H1 (cell line): ENCODE data around the gene ZNF358. TPM values are rescaled to one million over a fixed set of nuclear protein-coding genes. Genes with fewer than 3 reads are reported as not detected.

Experiments used
- BACH1 ChIP-seq: IDR thresholded peaks from 2 replicates; pipeline ENCODE4 v1.6.1; 2012; ENCODE audit warnings: low read length, improper control_type of control experiment
- BRCA1 ChIP-seq: IDR thresholded peaks from 2 replicates; pipeline ENCODE4 v1.6.1; 2012; ENCODE audit warnings: low read depth, low read length, improper control_type of control experiment
- CBX8 ChIP-seq: fragments of 300-800, 300-1000 bp; sonication (generic); IDR thresholded peaks from 2 replicates; pipeline ENCODE4 v1.7.1; 2016; ENCODE audit warnings: low read depth, low read length, borderline replicate concordance
- CEBPB ChIP-seq: IDR thresholded peaks from 2 replicates; pipeline ENCODE4 v1.6.1; 2012; ENCODE audit warnings: low read depth, low read length
- CREB1 ChIP-seq: IDR thresholded peaks from 2 replicates; pipeline ENCODE4 v1.6.1; 2012; ENCODE audit warnings: inconsistent platforms
- EGR1 ChIP-seq: IDR thresholded peaks from 2 replicates; pipeline ENCODE4 v1.6.1; 2011; ENCODE audit warnings: low read depth, low read length, borderline replicate concordance
- FOSL1 ChIP-seq: IDR thresholded peaks from 2 replicates; pipeline ENCODE4 v1.6.1; 2011; ENCODE audit warnings: mild to moderate bottlenecking, low read depth, low read length, moderate library complexity; ENCODE audit not compliant: insufficient read depth
- HDAC6 ChIP-seq: IDR thresholded peaks from one replicate; pipeline ENCODE4 v1.7.1; 2012; ENCODE audit warnings: low read depth, mild to moderate bottlenecking, inconsistent platforms, low read length, moderate library complexity
- KDM4A ChIP-seq: IDR thresholded peaks from one replicate; pipeline ENCODE4 v1.7.1; 2012; ENCODE audit warnings: low read depth, mild to moderate bottlenecking, moderate library complexity, low read length, inconsistent platforms; ENCODE audit not compliant: severe bottlenecking
- KDM5A ChIP-seq: fragments of 200-600 bp; IDR thresholded peaks from 2 replicates; pipeline ENCODE4 v1.7.1; 2012; ENCODE audit warnings: mild to moderate bottlenecking, low read length, inconsistent platforms, mixed read lengths
- MAFK ChIP-seq: IDR thresholded peaks from 2 replicates; pipeline ENCODE4 v1.6.1; 2012; ENCODE audit warnings: low read depth, mild to moderate bottlenecking, improper control_type of control experiment, low read length
- MAX ChIP-seq: IDR thresholded peaks from 2 replicates; pipeline ENCODE4 v1.6.1; 2012; ENCODE audit warnings: inconsistent platforms
- PHF8 ChIP-seq: fragments of 200-600 bp; sonication (generic); conservative IDR thresholded peaks from 2 replicates; pipeline ENCODE4 v1.7.1; 2012; ENCODE audit warnings: low read depth, mild to moderate bottlenecking, inconsistent platforms, low read length, moderate library complexity
- POU5F1 ChIP-seq: IDR thresholded peaks from 2 replicates; pipeline ENCODE4 v1.6.1; 2011; ENCODE audit warnings: low read depth, mild to moderate bottlenecking, low read length, moderate library complexity
- RFX5 ChIP-seq: IDR thresholded peaks from 2 replicates; pipeline ENCODE4 v1.6.1; 2011; ENCODE audit warnings: low read depth, low read length, improper control_type of control experiment, borderline replicate concordance
- RXRA ChIP-seq: IDR thresholded peaks from 2 replicates; pipeline ENCODE4 v1.6.1; 2011; ENCODE audit warnings: low read depth, mild to moderate bottlenecking, low read length, moderate library complexity; ENCODE audit not compliant: insufficient read depth
- SIX5 ChIP-seq: IDR thresholded peaks from 2 replicates; pipeline ENCODE4 v1.6.1; 2011; ENCODE audit warnings: mild to moderate bottlenecking, low read depth, low read length
- SUZ12 ChIP-seq: fragments of 200-600 bp; sonication (generic); IDR thresholded peaks from 2 replicates; pipeline ENCODE4 v1.6.1; 2012; ENCODE audit warnings: mild to moderate bottlenecking, inconsistent platforms, low read length, moderate library complexity, mixed read lengths
- TAF7 ChIP-seq: optimal IDR thresholded peaks from 2 replicates; pipeline ENCODE3; 2011; ENCODE audit warnings: low read depth, mild to moderate bottlenecking, inconsistent platforms, low read length, moderate library complexity, borderline replicate concordance
- TBP ChIP-seq: IDR thresholded peaks from 2 replicates; pipeline ENCODE4 v1.6.1; 2011; ENCODE audit warnings: low read depth, low read length, improper control_type of control experiment
- USF2 ChIP-seq: IDR thresholded peaks from 2 replicates; pipeline ENCODE4 v1.6.1; 2011; ENCODE audit warnings: low read length, improper control_type of control experiment
- ZNF274 ChIP-seq: IDR thresholded peaks from 2 replicates; pipeline ENCODE4 v1.7.0; 2012; ENCODE audit warnings: low read length, borderline replicate concordance; ENCODE audit errors: extremely low read depth
- polyA plus RNA-seq, 7 experiments: library from polyadenylated mRNA; depleted of rRNA in 3 of 7; stranded (reverse) in 5 of 7; unstranded in 2 of 7; fragments of >200 nt in 5 of 7; fragments of 200-250 nt in 2 of 7; gene quantifications; 1 replicate in 5 of 7; 2 replicates in 1 of 7; 4 replicates in 1 of 7; pipeline versions ENCODE4 v1.2.1 to v1.2.3, GENCODE V29; 2011 to 2013; ENCODE audit warnings: missing spikeins in 2 of 7, mixed read lengths in 2 of 7
- total RNA-seq: library from RNA; stranded (reverse); fragmentation: NEBNext Ultra II Directional; extraction: Animal tissue kit (Norgen Biotek cat#: 25700); gene quantifications from 2 replicates; pipeline ENCODE4 v1.2.1, GENCODE V29; 2021
- TF ChIP-seq, protein P1 (sequence below): IDR thresholded peaks from 2 replicates; pipeline ENCODE4 v1.6.1; 2011; ENCODE audit warnings: low read depth, mild to moderate bottlenecking, low read length; ENCODE audit not compliant: insufficient read depth

The ZNF358 gene
- total and polyA plus RNA-seq, 2 of the 8 experiments (the other 6 are each of a cell fraction or from before 2014, with no cell fraction given), result 40.0 to 60.3 TPM

- TF ChIP-seq HDAC6 (no peak), USF2 (peak; percentile 100), BRCA1 (no peak), MAX (peak; percentile 94), TAF7 (no peak), KDM4A (peak; percentile 81), RXRA (no peak), SIX5 (no peak), TBP (peak; percentile 55; the same call in 1 of the 2 replicates), POU5F1 (no peak), SUZ12 (no peak), MAFK (no peak), ZNF274 (no peak), KDM5A (peak; percentile 76; the same call in 1 of the 2 replicates), EGR1 (peak; percentile 81), CEBPB (no peak), RFX5 (no peak), FOSL1 (peak; percentile 99), BACH1 (no peak), CBX8 (no peak), CREB1 (peak; percentile 85), PHF8 (peak; percentile 55; the same call in 1 of the 2 replicates)
- TF ChIP-seq, protein P1, sequence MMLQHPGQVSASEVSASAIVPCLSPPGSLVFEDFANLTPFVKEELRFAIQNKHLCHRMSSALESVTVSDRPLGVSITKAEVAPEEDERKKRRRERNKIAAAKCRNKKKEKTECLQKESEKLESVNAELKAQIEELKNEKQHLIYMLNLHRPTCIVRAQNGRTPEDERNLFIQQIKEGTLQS, result peak; percentile 100
Measured at GRCh38 chr19:7522072-7522922, 6.4 kb downstream of the ZNF358 start, which contains the start of gene MCOLN1 (continued).
